HG02973 (cell line): ENCODE measurements around the gene KCTD3.

Source experiments
- ATAC-seq: cut with Tn5 transposase; IDR thresholded peaks from one replicate; pipeline ENCODE4 v1.9.1; 2021; ENCODE audit warnings: moderate library complexity; ENCODE audit not compliant: unreplicated experiment

The KCTD3 gene

DNA sequence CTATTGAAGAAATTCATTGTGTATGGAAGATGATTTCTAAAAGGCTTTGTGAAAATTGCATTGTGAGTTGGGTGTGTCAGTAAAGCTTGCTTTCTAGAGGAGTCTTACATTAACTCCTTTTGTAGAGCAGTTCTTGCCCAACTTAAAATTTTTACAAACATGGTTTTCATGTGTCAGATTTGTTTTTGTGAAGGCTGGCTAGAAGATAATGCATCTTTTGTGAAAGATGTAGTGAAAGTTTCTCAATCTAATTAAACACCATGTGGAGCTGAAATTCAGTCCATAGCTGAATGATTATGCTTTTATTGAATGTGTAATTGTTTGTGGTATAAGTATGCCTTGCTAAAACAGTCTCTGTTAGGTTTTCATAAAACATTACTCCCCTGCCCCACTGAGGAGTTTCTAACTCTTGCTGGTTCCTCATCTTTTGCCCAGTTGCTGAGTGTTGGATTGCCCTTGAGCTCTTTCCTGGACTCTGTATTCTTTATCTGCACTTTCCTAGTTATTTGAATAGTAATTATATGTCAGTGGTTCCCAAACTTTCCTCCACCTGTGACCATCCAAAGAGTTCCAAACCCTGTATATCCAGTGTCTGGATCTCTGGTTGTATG, 38.0 kb downstream of the KCTD3 start:
- no peak for ATAC-seq

- no peak for ATAC-seq
Observed at GRCh38 chr1:215606036-215606435, 38.9 kb downstream of the KCTD3 start.

- no peak for ATAC-seq
Observed at GRCh38 chr1:215606564-215607168, 39.6 kb downstream of the KCTD3 start.

DNA sequence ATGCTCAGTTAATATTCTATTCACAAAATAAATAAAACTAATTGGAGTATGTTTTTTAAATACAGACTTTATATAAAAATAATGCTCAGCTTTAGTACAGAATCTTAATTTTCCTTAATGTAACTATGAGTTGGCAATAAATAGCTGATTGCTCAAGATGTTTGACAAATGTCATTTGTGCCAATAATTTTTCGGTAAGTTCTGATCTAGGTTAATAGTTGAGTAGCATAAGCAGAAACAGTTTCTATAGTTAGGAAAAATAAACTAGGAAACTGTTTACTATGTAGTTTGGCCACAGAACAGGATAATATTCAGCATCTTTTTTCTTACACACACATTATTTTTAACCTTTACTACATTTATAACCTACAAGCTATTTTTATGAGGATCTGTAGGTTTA, 40.3 kb downstream of the KCTD3 start:
- ATAC-seq, result no peak

- ATAC-seq, result no peak
Observed at GRCh38 chr1:215608646-215609045, 41.5 kb downstream of the KCTD3 start.

- ATAC-seq, result no peak
Observed at GRCh38 chr1:215612391-215612790, 45.3 kb downstream of the KCTD3 start.

DNA sequence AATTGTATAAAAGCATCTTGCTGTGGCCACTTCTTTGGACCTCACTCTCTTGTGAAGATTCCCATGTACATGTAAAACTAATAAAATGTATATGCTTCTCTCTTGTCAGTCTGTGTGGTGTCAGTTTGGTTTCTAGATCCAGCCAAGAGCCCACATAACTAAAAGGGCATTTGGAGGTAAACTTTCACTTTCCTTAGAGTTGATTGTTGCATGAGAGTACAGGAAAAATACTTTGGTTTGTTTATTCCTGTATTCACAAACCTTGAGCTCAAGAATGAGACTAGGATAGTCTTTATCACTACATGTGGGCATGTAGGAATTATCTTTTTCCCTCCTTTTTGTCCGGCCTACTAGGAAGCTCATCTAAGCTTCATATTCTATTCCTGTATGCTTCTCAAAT, 50.9 kb downstream of the KCTD3 start:
- ATAC-seq, result peak; percentile 46

DNA sequence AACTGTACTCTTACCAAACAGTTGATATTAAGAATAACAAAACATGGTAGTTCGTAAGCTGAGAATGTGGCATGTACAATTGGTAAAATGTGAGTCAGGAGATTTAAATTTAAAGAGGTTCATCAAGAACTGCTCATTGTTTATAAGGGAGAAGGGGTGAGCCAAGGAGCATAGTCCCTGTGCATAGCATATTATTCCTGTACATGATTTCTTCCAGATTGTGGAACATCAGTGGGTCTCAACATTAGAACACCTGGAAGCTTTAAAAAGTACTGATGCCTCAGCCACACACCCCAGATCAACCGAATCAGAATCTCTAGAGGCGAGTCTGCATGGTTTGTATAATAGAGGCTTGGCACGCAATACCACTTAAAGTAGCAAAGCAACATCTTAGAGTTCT, 56.1 kb downstream of the KCTD3 start:
- no peak for ATAC-seq

- no peak for ATAC-seq
Observed at GRCh38 chr1:215625949-215626348, 58.8 kb downstream of the KCTD3 start.

DNA sequence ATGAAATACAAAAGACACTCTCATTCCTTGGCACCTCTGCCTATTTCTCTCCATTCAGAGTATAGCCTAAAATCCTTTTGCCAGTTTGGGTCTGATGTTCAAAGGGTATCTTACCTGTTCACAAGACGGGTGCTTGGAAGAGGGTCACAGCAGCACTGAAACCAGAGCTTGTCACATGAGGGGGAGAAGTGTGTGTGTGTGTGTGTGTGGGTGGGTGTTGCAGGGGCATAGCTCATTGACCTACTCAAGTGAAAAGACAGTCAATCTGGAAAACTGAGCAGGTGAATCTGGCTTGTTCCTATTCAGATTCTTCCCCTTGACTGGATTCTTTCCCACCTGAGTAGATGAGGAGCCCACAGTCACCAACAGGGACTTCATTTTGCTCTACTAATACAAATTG, 63.9 kb downstream of the KCTD3 start:
- no peak for ATAC-seq

GRCh38 chr1:215631489-215631888, 64.4 kb downstream of the KCTD3 start:
- no peak for ATAC-seq

GRCh38 chr1:215635827-215636226, 68.7 kb downstream of the KCTD3 start:
- ATAC-seq, result no peak

GRCh38 chr1:215636258-215636965, 69.3 kb downstream of the KCTD3 start:
- no peak for ATAC-seq

- ATAC-seq, result no peak
Observed at GRCh38 chr1:215637041-215637573, 70.0 kb downstream of the KCTD3 start.

DNA sequence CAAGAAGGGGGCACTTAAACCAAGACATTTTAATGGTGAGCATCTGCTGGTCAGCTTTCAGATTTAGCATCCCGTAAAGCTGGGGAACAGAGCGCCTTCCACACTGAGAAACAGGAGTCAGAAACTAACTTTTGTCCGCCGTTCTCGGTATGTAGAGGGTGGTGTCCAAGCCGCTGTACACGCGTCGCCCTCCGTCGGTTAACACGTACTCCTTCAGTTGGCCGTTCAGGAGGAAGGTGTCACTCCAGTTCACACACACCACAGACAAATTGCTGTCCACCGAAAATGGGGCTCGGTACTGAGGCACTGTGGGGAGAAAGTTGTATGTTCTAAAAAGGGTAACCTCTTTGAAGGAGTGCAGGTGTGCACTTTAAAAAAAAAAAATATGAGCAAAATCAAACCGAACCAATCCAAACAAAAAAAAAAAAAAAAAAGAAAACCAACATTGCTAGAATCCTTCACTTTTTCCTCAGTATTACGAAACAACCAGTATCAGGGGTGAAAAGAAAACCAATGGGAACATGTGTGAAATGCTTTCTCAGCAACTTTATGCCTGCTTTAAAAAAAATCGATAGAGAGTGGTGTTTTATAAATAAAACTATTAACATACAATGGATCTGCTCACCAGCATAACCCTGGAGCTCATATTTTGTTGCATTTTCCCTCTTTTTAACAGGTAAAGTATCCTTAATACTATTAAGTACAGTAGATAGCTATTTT, 73.5 kb downstream of the KCTD3 start:
- ATAC-seq, result no peak

GRCh38 chr1:215643592-215644321, 76.7 kb downstream of the KCTD3 start:
- no peak for ATAC-seq

- ATAC-seq, result no peak
Observed at GRCh38 chr1:215645182-215645581, 78.1 kb downstream of the KCTD3 start.

GRCh38 chr1:215645861-215646260, 78.8 kb downstream of the KCTD3 start:
- ATAC-seq, result no peak

GRCh38 chr1:215647738-215648137, 80.6 kb downstream of the KCTD3 start:
- ATAC-seq, result no peak

- no peak for ATAC-seq
Observed at GRCh38 chr1:215648957-215649356, 81.9 kb downstream of the KCTD3 start.
